ENCODE results near the gene RAB37.
A peak's percentile ranks its signal among the peaks of the same experiment; 100 is the strongest.

RAB37 gene

GRCh38 chr17:74736513-74737298, at the start of gene RAB37:
Gene RAB37, plus strand, starts transcription at chr17:74737256. Its CDS starts 17 bp downstream, at chr17:74737273.
- TF ChIP-seq CTCF (IDR thresholded peaks at IDR 0.05; ENCODE audit: low read depth, low read length): peak; percentile 13
- DNase-seq (ENCODE audit: extremely low read depth, low read depth): no peak

- TF ChIP-seq CTCF (IDR thresholded peaks at IDR 0.05; ENCODE audit: low read depth, low read length): no peak
- DNase-seq (ENCODE audit: extremely low read depth, low read depth): no peak
Observed at GRCh38 chr17:74687886-74688285, 49.2 kb upstream of the RAB37 start.

GRCh38 chr17:74690409-74690825, 46.6 kb upstream of the RAB37 start:
- DNase-seq (ENCODE audit: extremely low read depth, low read depth): no peak

GRCh38 chr17:74691151-74691550, 45.9 kb upstream of the RAB37 start:
- no peak for TF ChIP-seq CTCF (IDR thresholded peaks at IDR 0.05; ENCODE audit: low read depth, low read length)
- DNase-seq (ENCODE audit: extremely low read depth, low read depth): no peak

More at GRCh38 chr17:74690409-74690825, 46.6 kb upstream of the RAB37 start:
- no peak for TF ChIP-seq CTCF (IDR thresholded peaks at IDR 0.05; ENCODE audit: low read depth, low read length)

- no peak for DNase-seq (ENCODE audit: extremely low read depth, low read depth)
- no peak for TF ChIP-seq CTCF (IDR thresholded peaks at IDR 0.05; ENCODE audit: low read depth, low read length)
Observed at GRCh38 chr17:74694081-74694480, 43.0 kb upstream of the RAB37 start.

GRCh38 chr17:74695629-74696028, 41.4 kb upstream of the RAB37 start:
- no peak for DNase-seq (ENCODE audit: extremely low read depth, low read depth)
- no peak for TF ChIP-seq CTCF (IDR thresholded peaks at IDR 0.05; ENCODE audit: low read depth, low read length)

- no peak for TF ChIP-seq CTCF (IDR thresholded peaks at IDR 0.05; ENCODE audit: low read depth, low read length)
- no peak for DNase-seq (ENCODE audit: extremely low read depth, low read depth)
Observed at GRCh38 chr17:74697515-74697914, 39.5 kb upstream of the RAB37 start.

Measured in AG09319 (cell line).